GM04504 (cell line): ENCODE results near the gene TRMT44.
A peak's percentile ranks its signal among the peaks of the same experiment; 100 is the strongest.
"Not testable (repeated sequence)": the region's sequence is repeated elsewhere in the genome, so short reads cannot be mapped to it uniquely, and the experiment has no call there.

Experiments
- DNase-seq: peaks from one replicate; pipeline ENCODE4 v3.0.0-alpha.2; 2012; ENCODE audit warnings: low read depth

TRMT44 gene

GRCh38 chr4:8407756-8408155, 32.8 kb upstream of the TRMT44 start:
- DNase-seq, result no peak

GRCh38 chr4:8409264-8410065, 31.1 kb upstream of the TRMT44 start:
- DNase-seq, result no peak

GRCh38 chr4:8410066-8410625, 30.4 kb upstream of the TRMT44 start:
- no peak for DNase-seq

GRCh38 chr4:8410641-8411271, 29.8 kb upstream of the TRMT44 start:
- no peak for DNase-seq

- DNase-seq, result no peak
Measured at GRCh38 chr4:8411351-8412180, 29.0 kb upstream of the TRMT44 start.

GRCh38 chr4:8412288-8412687, 28.3 kb upstream of the TRMT44 start:
- no peak for DNase-seq

GRCh38 chr4:8414377-8414776, 26.2 kb upstream of the TRMT44 start:
- no peak for DNase-seq

- DNase-seq, result no peak
Measured at GRCh38 chr4:8417071-8417614, 23.4 kb upstream of the TRMT44 start.

GRCh38 chr4:8419222-8420041, 21.1 kb upstream of the TRMT44 start:
- DNase-seq, result no peak

- not testable (repeated sequence) for DNase-seq
Measured at GRCh38 chr4:8420151-8420550, 20.4 kb upstream of the TRMT44 start.

- DNase-seq, result no peak
Measured at GRCh38 chr4:8422327-8422726, 18.2 kb upstream of the TRMT44 start.

- DNase-seq, result no peak
Measured at GRCh38 chr4:8422786-8423185, 17.8 kb upstream of the TRMT44 start.

- no peak for DNase-seq
Measured at GRCh38 chr4:8427262-8427661, 13.3 kb upstream of the TRMT44 start.

GRCh38 chr4:8427761-8428287, 12.8 kb upstream of the TRMT44 start:
- DNase-seq, result peak; percentile 41

GRCh38 chr4:8428288-8429097, 12.1 kb upstream of the TRMT44 start:
- peak; percentile 67 for DNase-seq

- DNase-seq, result no peak
Measured at GRCh38 chr4:8431553-8431952, 9.0 kb upstream of the TRMT44 start.

- no peak for DNase-seq
Measured at GRCh38 chr4:8433136-8433535, 7.4 kb upstream of the TRMT44 start.

GRCh38 chr4:8434251-8435073, 6.1 kb upstream of the TRMT44 start:
- DNase-seq, result no peak

- no peak for DNase-seq
Measured at GRCh38 chr4:8435656-8436121, 4.9 kb upstream of the TRMT44 start.
